Upper lobe of right lung (tissue), 1 donor: ENCODE measurements around the gene SSBP3. TPM values are rescaled to one million over a fixed set of nuclear protein-coding genes. Genes with fewer than 3 reads are reported as not detected.

Experiments used
- ATAC-seq: fragments of 200-7000 bp; cut with Tn5 transposase; one replicate; pipeline ENCODE4 v1.9.1; 2020; ENCODE audit warnings: mild to moderate bottlenecking, moderate library complexity
- DNase-seq: peaks from one replicate; pipeline ENCODE4 v3.0.0-alpha.2; 2020
- H3K27ac ChIP-seq: fragments of 200-600 bp; one replicate; pipeline ENCODE4 v1.8.0; 2022
- H3K27me3 ChIP-seq: fragments of 200-600 bp; one replicate; pipeline ENCODE4 v1.8.0; 2022; ENCODE audit warnings: mild to moderate bottlenecking
- H3K36me3 ChIP-seq: fragments of 200-600 bp; one replicate; pipeline ENCODE4 v1.8.0; 2022
- H3K4me1 ChIP-seq: fragments of 200-600 bp; one replicate; pipeline ENCODE4 v1.8.0; 2022
- H3K4me3 ChIP-seq: fragments of 200-600 bp; one replicate; pipeline ENCODE4 v1.8.0; 2022; ENCODE audit warnings: mild to moderate bottlenecking
- H3K9me3 ChIP-seq: fragments of 200-600 bp; one replicate; pipeline ENCODE4 v1.8.0; 2022
- intact Hi-C: fragments of 100-400 bp; cut with DNase I; formaldehyde crosslinking; loops from one replicate; pipeline ENCODE4 v1.11.0; 2022
- total RNA-seq: library from RNA; stranded (reverse); fragmentation: NEBNext Ultra II Directional; extraction: Animal tissue kit (Norgen Biotek cat#: 25700); gene quantifications from one replicate; pipeline ENCODE4 v1.2.1, GENCODE V29; 2021
- TF ChIP-seq, protein P1 (sequence below): fragments of 200-600 bp; IDR thresholded peaks from one replicate; pipeline ENCODE4 v1.8.0; 2022; ENCODE audit warnings: antibody characterized with exemption
- donor health status: DM: no; HTN: yes; CAD: no; lungs with severe emphysema.

The SSBP3 gene
- total RNA-seq, 1 donor from 2014 or later, result 40.4 TPM

DNA sequence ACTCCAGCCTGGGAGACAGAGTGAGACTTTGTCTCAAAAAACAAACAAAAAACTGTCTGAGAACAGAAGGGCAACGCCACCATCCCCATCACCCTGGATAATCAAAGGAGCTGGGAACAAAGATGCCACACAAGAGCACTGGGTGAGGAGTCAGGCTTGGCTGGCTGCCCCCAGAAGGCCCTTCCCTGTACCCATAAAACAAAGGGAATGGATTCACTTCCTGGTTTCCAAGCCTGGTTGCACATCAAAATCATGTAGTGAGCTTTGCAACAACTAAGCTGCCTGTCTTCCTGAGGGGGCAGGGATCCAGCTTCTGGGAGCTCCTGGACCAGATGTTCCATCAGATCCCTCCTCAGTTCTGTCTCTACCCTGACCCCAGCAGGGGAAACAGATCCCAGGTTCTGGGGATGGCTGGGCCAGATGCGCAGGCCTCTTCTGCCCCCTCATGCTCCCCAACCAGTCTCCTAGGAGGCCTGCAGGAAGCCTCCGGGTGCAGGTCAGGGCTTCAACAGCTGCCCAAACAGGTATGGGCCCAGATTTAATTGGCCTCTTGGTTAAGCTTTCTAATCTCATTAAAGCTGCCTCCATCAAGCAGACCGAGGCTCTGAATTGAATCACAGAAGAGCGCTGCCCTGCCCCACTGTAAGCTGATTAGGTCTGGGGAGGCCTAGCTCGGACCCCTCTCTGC is 108.5 kb downstream of the SSBP3 start:
- Histone ChIP-seq H3K4me1 (peaks cover 19% of the 10 kb centered on the region), H3K9me3 (no peaks in the 10 kb centered on the region), H3K36me3 (no peaks in the 10 kb centered on the region), H3K4me3 (no peak overlapping the region), H3K27me3 (no peaks in the 10 kb centered on the region), H3K27ac (peak overlapping the region; percentile 58)
- intact Hi-C loops, result no loop called here
- DNase-seq (no peak), ATAC-seq (no peak)
- TF ChIP-seq, protein P1, sequence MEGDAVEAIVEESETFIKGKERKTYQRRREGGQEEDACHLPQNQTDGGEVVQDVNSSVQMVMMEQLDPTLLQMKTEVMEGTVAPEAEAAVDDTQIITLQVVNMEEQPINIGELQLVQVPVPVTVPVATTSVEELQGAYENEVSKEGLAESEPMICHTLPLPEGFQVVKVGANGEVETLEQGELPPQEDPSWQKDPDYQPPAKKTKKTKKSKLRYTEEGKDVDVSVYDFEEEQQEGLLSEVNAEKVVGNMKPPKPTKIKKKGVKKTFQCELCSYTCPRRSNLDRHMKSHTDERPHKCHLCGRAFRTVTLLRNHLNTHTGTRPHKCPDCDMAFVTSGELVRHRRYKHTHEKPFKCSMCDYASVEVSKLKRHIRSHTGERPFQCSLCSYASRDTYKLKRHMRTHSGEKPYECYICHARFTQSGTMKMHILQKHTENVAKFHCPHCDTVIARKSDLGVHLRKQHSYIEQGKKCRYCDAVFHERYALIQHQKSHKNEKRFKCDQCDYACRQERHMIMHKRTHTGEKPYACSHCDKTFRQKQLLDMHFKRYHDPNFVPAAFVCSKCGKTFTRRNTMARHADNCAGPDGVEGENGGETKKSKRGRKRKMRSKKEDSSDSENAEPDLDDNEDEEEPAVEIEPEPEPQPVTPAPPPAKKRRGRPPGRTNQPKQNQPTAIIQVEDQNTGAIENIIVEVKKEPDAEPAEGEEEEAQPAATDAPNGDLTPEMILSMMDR, result no peak

DNA sequence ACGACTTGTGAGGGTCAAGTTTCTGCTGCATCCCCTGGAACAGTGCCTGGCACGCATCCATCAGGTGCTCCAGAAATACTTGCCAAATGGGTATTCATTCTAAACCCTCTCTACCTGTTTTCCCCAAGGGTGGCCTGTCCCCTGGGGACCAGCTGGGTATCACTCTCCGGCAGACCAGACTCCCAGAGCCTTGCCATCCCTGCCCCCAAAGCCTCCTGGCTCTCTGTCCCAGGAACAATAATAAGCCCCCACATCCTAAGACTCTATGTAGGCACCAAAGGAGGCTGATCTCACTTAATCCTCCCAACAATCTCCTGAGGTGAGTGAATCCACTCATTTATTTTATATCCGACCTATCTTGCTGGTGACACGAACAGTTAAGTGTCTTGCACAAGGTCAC is 109.5 kb downstream of the SSBP3 start:
- Histone ChIP-seq H3K4me3 (no peak overlapping the region), H3K27me3 (no peaks in the 10 kb centered on the region), H3K9me3 (no peaks in the 10 kb centered on the region), H3K27ac (no peak overlapping the region), H3K36me3 (no peaks in the 10 kb centered on the region), H3K4me1 (peaks cover 19% of the 10 kb centered on the region)
- TF ChIP-seq, protein P1, result no peak
- intact Hi-C loops, result no loop called here
- no peak for ATAC-seq
- DNase-seq, result no peak

DNA sequence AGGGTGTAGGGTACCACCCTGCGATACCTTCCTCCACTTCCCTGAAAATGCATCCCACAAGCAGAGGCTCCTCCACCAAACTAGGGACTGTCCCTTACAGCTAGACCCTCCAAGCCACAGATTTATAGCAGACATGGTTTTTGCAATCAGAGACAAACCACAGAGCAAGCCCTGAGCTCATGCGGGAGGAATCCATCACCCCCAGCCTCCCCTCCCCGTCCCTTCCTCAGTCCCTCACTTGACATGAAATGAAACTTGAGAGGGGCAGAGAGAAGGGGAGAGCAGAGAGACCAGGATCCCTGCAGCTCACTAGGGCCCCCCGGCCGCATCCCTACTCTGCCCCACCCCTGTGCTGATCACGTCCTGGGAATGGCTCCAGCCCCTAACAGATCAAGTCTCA is 111.3 kb downstream of the SSBP3 start:
- no peak for ATAC-seq
- Histone ChIP-seq H3K27me3 (no peaks in the 10 kb centered on the region), H3K4me3 (no peak overlapping the region), H3K9me3 (no peaks in the 10 kb centered on the region), H3K36me3 (no peaks in the 10 kb centered on the region), H3K4me1 (peaks cover 29% of the 10 kb centered on the region), H3K27ac (no peak overlapping the region)
- no peak for DNase-seq
- TF ChIP-seq, protein P1, result no peak
- intact Hi-C loops, result no loop called here

DNA sequence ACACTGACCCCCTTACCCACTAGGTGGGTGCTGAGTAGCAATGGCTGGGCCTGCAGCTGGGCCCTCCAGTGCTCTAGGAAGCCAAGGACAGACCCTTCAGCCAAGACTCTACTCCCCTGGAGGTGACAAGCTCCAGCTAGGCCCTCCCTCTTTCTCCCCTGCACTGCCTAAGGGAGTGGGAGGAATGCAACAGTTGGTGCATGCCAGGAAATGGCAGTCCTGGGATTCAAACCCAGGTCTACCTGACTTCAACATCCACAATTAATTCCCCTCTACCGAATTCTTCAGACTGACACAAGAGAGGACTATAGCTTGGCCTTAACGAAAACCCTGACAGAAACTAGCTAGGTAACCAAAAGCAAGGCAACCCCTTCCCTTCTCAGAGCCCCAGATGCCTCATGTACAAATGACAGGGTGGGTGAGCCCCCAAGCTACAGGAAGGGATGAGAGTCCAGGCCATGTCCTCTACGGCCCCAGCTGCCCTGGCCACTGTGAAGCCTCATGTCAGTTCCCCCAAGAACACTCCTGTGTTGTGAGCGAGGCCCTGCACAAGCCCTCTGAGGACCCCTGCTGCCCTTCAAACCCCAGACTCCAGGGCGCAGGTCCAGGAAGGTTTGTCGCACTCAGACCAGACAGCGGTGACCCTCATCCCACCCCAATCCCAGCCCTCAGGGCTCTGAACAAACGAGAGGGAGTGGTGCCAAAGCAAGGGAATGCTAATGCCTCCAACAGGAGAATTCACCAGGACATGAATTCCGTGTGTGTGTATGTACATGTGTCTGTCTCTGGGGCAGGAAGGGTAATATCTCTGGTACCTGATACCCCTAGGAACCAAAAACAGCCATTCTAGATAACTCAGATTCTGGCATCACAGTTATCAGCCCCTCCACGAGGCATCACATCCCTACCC is 113.9 kb downstream of the SSBP3 start:
- no peak for DNase-seq
- no peaks in the 10 kb centered on the region for H3K9me3 ChIP-seq

DNA sequence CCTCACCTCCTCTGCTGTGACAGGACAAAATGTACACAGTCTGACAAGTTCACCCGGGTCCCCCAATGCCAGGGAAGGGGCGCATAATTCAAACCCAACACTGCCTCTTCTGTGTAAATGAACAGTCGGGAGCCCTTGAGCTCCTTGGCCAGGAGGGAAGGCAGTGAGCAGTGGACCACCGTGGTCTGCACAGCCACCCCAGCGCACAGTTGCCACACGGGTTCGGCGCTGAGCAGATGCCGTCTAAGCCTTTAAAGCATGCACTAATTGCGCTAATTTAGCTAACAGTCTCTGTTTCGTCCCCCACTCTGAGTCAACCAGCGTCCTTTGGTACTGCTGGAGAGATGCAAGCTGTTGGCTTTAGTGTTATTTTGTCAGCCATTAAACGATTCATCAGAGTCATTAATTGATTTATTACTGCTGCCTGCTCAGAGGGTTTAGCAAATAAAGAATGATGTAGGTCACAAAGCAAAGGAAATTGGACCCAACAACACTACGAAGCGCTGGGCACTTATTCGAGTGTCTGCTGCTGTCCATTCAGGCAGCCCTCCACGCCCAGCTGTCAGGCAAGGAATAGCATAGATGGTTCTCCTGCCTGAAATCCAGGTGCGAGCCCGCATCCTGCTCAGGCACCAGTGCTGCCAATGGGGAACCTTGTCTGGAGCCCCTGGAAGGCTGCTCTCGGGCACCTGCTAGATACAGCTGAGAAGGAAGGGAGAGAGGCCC is 114.8 kb downstream of the SSBP3 start:
- Histone ChIP-seq H3K4me3 (no peak overlapping the region), H3K27me3 (no peaks in the 10 kb centered on the region), H3K27ac (no peak overlapping the region), H3K4me1 (peaks cover 34% of the 10 kb centered on the region), H3K9me3 (no peaks in the 10 kb centered on the region), H3K36me3 (no peaks in the 10 kb centered on the region)
- TF ChIP-seq, protein P1, result no peak
- intact Hi-C loops, result no loop called here
- DNase-seq, result no peak
- ATAC-seq, result no peak

More for the DNA sequence above, 113.9 kb downstream of the SSBP3 start:
- Histone ChIP-seq H3K27ac (no peak overlapping the region), H3K4me1 (peaks cover 26% of the 10 kb centered on the region), H3K27me3 (no peaks in the 10 kb centered on the region), H3K4me3 (no peak overlapping the region), H3K36me3 (no peaks in the 10 kb centered on the region)
- TF ChIP-seq, protein P1, result no peak
- intact Hi-C loops, result no loop called here
- ATAC-seq, result no peak
